Limb (tissue), 2 donors: ENCODE results near the gene NSD2.
"Not testable (repeated sequence)": the region's sequence is repeated elsewhere in the genome, so short reads cannot be mapped to it uniquely, and the experiment has no call there.

Source experiments
- DNase-seq, 2 donors: peaks; one replicate each; pipeline ENCODE4 v3.0.0-alpha.2; 2016; ENCODE audit errors: extremely low spot score in 2 of 2

The NSD2 gene

GRCh38 chr4:1998296-1998695, 127.1 kb downstream of the NSD2 start:
- DNase-seq = no peak

- DNase-seq = not testable (repeated sequence)
Measured at GRCh38 chr4:1999308-1999707, 128.1 kb downstream of the NSD2 start.

GRCh38 chr4:2003361-2003760, 132.2 kb downstream of the NSD2 start:
- not testable (repeated sequence) for DNase-seq

DNA sequence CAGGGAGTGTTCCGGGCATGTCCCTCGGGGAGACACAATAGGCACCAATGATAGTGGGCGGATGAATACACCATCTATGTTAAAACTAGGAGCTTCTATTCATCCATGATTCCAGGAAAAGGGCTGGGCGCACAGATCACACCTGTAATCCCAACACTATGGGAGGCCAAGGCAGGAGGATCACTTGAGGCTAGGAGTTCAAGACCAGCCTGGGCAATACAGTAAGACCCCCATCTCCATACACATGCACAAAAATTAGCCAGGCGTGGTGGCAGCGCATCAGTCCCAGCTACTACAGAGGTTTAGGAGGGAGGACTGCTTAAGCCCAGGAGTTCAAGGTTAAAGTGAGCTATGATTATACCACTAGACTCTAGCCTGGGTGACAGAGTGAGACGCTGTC, 135.2 kb downstream of the NSD2 start:
- no peak for DNase-seq

DNA sequence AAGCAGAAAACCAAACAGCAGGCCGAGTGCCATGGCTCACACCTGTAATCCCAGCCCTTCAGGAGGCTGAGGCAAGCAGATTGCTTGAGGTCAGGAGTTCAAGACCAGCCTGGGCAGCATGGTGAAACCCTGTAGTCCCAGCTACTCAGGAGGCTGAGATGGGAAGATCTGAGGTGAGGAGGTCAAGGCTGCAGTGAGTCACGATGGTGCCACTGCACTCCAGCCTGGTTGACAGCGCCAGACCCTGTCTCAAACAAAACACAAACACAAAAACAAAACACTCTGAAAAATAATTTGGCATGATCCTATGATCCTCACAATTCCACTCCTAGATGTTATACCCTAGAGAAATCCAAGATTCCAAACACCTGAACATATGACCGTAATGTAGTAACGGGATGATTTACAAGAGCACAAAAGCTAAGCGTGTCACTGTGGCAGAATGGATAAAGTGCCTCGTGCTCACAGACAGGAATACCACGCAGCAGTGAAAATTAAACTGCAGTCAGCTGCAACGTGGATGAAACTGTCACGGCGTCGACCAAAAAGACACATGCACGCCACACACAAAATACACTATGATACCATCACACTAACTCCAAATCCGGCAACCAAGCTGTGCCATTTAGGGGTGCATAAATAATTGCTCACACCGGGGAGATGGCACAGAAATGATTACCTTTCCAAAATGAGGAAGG, 135.9 kb downstream of the NSD2 start:
- no peak for DNase-seq

GRCh38 chr4:2007804-2008670, 136.8 kb downstream of the NSD2 start:
- peak in 1 of 2 donors; percentile 48 for DNase-seq

GRCh38 chr4:2008671-2008920, 137.4 kb downstream of the NSD2 start:
- no peak for DNase-seq

DNA sequence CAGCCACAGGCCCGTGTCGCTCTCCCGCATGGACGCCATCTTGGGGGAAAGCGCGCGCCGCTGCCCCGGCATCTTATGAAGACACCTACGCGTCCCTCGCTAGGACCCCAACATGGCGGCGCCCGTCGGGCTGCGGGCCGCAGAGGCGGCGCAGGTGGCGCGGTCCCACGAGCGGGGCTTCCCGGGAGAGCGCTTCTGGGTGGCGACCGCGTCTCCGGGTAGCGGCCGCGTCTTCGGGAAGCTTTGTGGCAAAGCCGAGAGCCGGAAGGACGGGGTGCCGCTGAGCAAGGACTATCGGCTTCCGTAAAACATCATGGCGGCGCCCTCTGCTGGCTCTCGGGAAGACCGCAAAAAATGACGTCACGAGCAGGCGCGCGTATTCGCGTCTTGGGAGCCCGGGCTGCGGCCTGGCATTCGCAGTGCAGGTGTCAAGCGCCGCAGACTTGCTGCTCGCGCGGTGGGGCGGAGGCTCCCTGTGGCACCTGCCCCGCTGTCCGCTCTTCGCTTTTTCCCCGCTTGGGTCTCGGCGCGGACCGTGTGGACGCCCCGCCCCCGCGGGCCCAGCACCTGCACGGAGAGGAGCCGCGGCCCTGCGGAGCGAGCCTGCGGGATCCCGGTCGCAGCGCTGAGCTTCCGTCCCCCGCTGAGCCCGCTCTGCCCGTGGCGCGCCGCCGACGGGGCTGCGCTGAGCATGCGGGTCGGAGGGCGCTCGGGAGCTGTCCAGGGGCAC, 137.9 kb downstream of the NSD2 start, which contains the start of gene NELFA:
TSS of gene NELFA (minus strand) at position 54 of the 730 bp plus-strand sequence. CDS start at position 39, 15 bp downstream.
- peak; percentile 96 for DNase-seq

DNA sequence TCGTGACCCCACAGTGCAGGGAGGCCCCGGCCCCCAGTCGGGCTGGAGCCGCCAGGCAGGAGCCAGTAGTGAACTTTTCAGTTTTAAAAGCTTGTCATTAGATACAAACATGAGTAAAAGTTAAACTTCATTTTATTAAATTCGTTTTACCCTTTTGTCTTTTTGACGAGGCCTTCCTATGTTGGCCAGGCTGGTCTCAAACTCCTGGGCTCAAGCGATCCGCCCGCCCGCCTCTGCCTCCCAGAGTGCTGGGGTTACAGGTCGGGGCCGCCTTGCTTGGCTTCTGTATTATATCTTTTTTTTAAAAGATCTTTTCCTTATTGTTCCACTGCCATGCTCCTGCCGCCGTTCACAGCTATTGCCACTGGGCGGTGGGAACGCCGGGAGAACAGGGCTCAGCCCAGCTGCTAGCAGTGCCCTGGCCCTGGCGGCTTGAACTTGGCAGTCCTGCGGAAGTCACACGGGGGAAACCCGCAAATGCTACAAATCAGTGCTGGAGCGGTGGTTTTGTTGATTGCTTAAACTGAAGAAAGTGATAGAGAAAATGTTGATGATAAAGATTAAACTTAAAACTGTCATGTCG, 138.5 kb downstream of the NSD2 start:
- DNase-seq = peak; percentile 15 to 56

GRCh38 chr4:2011583-2011982, 140.4 kb downstream of the NSD2 start:
- no peak for DNase-seq

DNA sequence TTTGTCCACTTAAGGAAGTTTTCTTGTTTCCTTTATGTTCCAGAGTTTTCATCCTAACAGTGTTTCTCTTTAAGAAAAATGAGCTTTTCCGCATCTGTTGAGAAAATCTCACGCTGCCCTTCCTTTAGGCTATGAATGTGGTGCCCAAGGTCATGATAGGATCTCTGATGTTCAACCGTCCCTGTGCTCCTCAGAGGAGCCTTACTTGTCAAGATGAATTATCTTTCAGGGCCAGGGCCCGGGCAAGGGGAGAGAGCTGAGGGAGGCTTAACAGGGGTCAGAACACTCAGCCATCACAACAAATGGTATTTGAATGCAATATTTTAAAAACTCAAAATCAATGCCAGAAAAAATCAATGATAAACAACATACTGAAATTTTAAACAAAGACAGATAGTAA, 143.8 kb downstream of the NSD2 start:
- DNase-seq = no peak

- not testable (repeated sequence) for DNase-seq
Measured at GRCh38 chr4:2021358-2022018, 150.3 kb downstream of the NSD2 start.

DNA sequence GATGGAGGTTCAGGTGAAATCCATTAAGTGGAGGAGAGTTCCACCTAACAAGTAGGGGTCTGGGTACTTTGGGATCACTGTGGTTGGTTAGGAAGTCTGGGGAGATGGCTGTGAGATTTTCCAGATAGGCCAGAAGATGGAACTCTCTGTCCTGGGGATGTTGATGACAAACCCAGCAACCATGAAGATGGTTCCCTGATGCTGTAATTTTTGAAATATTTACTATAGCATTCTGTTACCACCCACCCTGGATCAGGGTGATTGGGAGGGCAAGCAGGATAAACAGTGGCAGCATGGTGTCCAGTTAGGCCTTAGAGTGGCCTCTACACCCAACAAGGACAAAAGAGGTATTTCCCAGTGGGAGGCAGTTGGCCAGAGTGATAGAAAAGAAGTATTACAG, 153.5 kb downstream of the NSD2 start:
- DNase-seq = no peak

DNA sequence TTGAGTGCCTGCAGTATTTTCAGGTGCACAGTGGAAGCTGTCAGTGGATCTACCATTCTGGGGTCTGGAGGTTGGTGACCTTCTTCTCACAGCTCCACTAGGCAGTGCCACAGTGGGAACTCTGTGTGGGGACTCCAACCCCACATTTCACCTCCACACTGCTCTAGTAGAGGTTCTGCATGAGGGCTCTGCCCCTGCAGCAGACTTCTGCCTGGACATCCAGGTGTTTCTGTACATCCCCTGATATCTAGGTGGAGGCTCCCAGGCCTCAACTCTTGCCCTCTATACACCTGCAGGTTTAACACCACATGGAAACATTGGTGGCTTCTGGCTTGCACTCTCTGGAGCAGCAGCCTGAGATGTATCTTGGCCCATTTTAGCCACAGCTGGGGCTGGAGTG, 154.6 kb downstream of the NSD2 start:
- DNase-seq = no peak

- DNase-seq = not testable (repeated sequence)
Measured at GRCh38 chr4:2027120-2027519, 155.9 kb downstream of the NSD2 start.

GRCh38 chr4:2031161-2031560, 160.0 kb downstream of the NSD2 start:
- DNase-seq = not testable (repeated sequence)
